B cell (primary cell): Measurements from ENCODE around the gene NCOA1. TPM values are rescaled to one million over a fixed set of nuclear protein-coding genes. Genes with fewer than 3 reads are reported as not detected.

Experiments used
- ATAC-seq: fragments of 200-7000 bp; cut with Tn5 transposase; one replicate; pipeline ENCODE4 v1.10.0; 2021; ENCODE audit warnings: low read depth, mild to moderate bottlenecking, moderate number of reproducible peaks, moderate library complexity
- CTCF ChIA-PET: fragments of 350-600 bp; sonication (Branson Sonifier 250); formaldehyde crosslinking; loops from one replicate; lab custom pipeline; 2021; ENCODE audit warnings: antibody characterized with exemption, inconsistent platforms; lab: Charles Lee
- POLR2A ChIA-PET: fragments of 350-600 bp; sonication (Branson Sonifier 250); formaldehyde crosslinking; loops from one replicate; lab custom pipeline; 2021; ENCODE audit warnings: antibody characterized with exemption; lab: Charles Lee
- DNase-seq: peaks from one replicate; pipeline ENCODE4 v3.0.0; 2013
- H2AFZ ChIP-seq: 2 replicates; pipeline ENCODE4 v1.6.1; 2012; ENCODE audit warnings: mild to moderate bottlenecking, low read depth, low read length; ENCODE audit not compliant: insufficient read depth, poor library complexity, severe bottlenecking
- H3K27ac ChIP-seq, 2 donors: 1 replicate in 1 of 2; 2 replicates in 1 of 2; pipeline ENCODE4 v1.5.1; 2012 to 2013; ENCODE audit warnings: low read length in 2 of 2, mild to moderate bottlenecking in 2 of 2, moderate library complexity in 1 of 2
- H3K27me3 ChIP-seq, 4 experiments: fragments of 200-600 bp in 1 of 4; sonication (generic) in 1 of 4; replicated peaks in 1 of 4; 1 replicate in 2 of 4; 2 replicates in 2 of 4; pipeline versions ENCODE4 v1.6.1 to v1.7.0; 2013 to 2016; ENCODE audit warnings: low read length in 3 of 4, mild to moderate bottlenecking in 2 of 4, mixed read lengths in 1 of 4, moderate library complexity in 1 of 4; ENCODE audit not compliant: insufficient read depth in 4 of 4, control insufficient read depth in 3 of 4; ENCODE audit errors: control extremely low read depth in 1 of 4
- H3K36me3 ChIP-seq, 2 experiments: replicated peaks in 1 of 2; 1 replicate in 1 of 2; 2 replicates in 1 of 2; pipeline versions ENCODE4 v1.6.1 to v1.7.1; 2013; ENCODE audit warnings: low read length in 1 of 2; ENCODE audit not compliant: insufficient read depth in 2 of 2, control insufficient read depth in 1 of 2; ENCODE audit errors: control extremely low read depth in 1 of 2, extremely low read depth in 1 of 2
- H3K4me1 ChIP-seq, 2 donors: fragments of 200-600 bp in 1 of 2; sonication (generic) in 1 of 2; 1 replicate in 1 of 2; 2 replicates in 1 of 2; pipeline versions ENCODE4 v1.5.1 to v1.6.1; 2013 to 2017; ENCODE audit warnings: low read length in 2 of 2; ENCODE audit not compliant: control insufficient read depth in 2 of 2, insufficient read depth in 2 of 2
- H3K4me2 ChIP-seq: replicated peaks from 2 replicates; pipeline ENCODE3; 2012; ENCODE audit warnings: mild to moderate bottlenecking, low read depth, low read length; ENCODE audit not compliant: poor library complexity, severe bottlenecking
- H3K4me3 ChIP-seq, 5 experiments: fragments of 200-600 bp in 1 of 5; sonication (generic) in 1 of 5; 1 replicate in 3 of 5; 2 replicates in 2 of 5; pipeline versions ENCODE4 v1.5.1 to v1.7.0; 2011 to 2016; ENCODE audit warnings: low read length in 4 of 5, mild to moderate bottlenecking in 4 of 5, low read depth in 2 of 5, control low read depth in 1 of 5, moderate library complexity in 1 of 5; ENCODE audit not compliant: insufficient read depth in 1 of 5; ENCODE audit errors: control extremely low read depth in 1 of 5, extremely low read depth in 1 of 5
- H3K79me2 ChIP-seq: fragments of 200-600 bp; sonication (generic); one replicate; pipeline ENCODE4 v1.6.0; 2016; ENCODE audit warnings: low read length; ENCODE audit not compliant: control insufficient read depth, insufficient read depth
- H3K9ac ChIP-seq: fragments of 200-600 bp; sonication (generic); 2 replicates; pipeline ENCODE4 v1.6.1; 2017; ENCODE audit warnings: mild to moderate bottlenecking, low read length, moderate library complexity
- H3K9me3 ChIP-seq, 3 donors: one replicate each; pipeline versions ENCODE4 v1.6.1 to v1.7.1; 2013; ENCODE audit warnings: low read length in 2 of 3; ENCODE audit not compliant: control insufficient read depth in 2 of 3, insufficient read depth in 1 of 3; ENCODE audit errors: control extremely low read depth in 1 of 3
- H4K20me1 ChIP-seq: 2 replicates; pipeline ENCODE4 v1.6.0; 2012; ENCODE audit warnings: mild to moderate bottlenecking, low read length; ENCODE audit not compliant: insufficient read depth, control insufficient read depth, poor library complexity, severe bottlenecking
- H3K27ac Mint-ChIP-seq: one replicate; pipeline ENCODE4 v1.8.0; 2021; ENCODE audit warnings: mixed read lengths
- H3K27me3 Mint-ChIP-seq: one replicate; pipeline ENCODE4 v1.8.0; 2021; ENCODE audit warnings: mixed read lengths
- H3K4me1 Mint-ChIP-seq: one replicate; pipeline ENCODE4 v1.8.0; 2021; ENCODE audit warnings: mixed read lengths
- H3K4me3 Mint-ChIP-seq: one replicate; pipeline ENCODE4 v1.8.0; 2021; ENCODE audit warnings: mixed read lengths
- H3K9me3 Mint-ChIP-seq: one replicate; pipeline ENCODE4 v1.8.0; 2022; ENCODE audit warnings: mixed read lengths; ENCODE audit not compliant: insufficient read depth
- CTCF ChIP-seq: fragments of 200-600 bp; IDR thresholded peaks from one replicate; pipeline ENCODE4 v1.8.0; 2022; ENCODE audit warnings: antibody characterized with exemption, mild to moderate bottlenecking
- EZH2 ChIP-seq: IDR thresholded peaks from 2 replicates; pipeline ENCODE4 v1.6.1; 2012; ENCODE audit warnings: borderline replicate concordance, low read depth, mild to moderate bottlenecking, moderate library complexity, low read length; ENCODE audit not compliant: insufficient read depth, poor library complexity, severe bottlenecking
- WGBS: methylation state at CpG from one replicate; pipeline ENCODE4 v1.1.5; 2013; ENCODE audit warnings: missing lambda C conversion rate; ENCODE audit not compliant: insufficient coverage; 5-methylcytosine and 5-hydroxymethylcytosine counted together
- intact Hi-C: fragments of 100-400 bp; cut with micrococcal nuclease; formaldehyde crosslinking; loops from one replicate; pipeline ENCODE4 v1.10.0; 2022
- polyA plus RNA-seq: library from polyadenylated mRNA; depleted of rRNA; stranded (reverse); fragments of >200 nt; gene quantifications from 2 replicates; pipeline ENCODE4 v1.2.3, GENCODE V29; 2012
- total RNA-seq, 2 donors: library from RNA; stranded (reverse); fragments of 120-200 nt in 1 of 2; gene quantifications; 1 replicate in 1 of 2; 2 replicates in 1 of 2; pipeline versions ENCODE4 v1.2.3 to v1.2.4, GENCODE V29; 2013 to 2022

Gene NCOA1
- total and polyA plus RNA-seq, 2 donors (not counting 1 experiment from before 2014, with no cell fraction given) = 11.6 to 49.1 TPM

- no peaks in the 10 kb centered on the region for H3K9me3 ChIP-seq
- no peak overlapping the region for H3K4me3 ChIP-seq
- ChIA-PET CTCF (no interaction called here), POLR2A (no interaction called here)
- WGBS = no CpG with 5 or more reads among the region's 4 CpGs
- Mint-ChIP-seq H3K27me3 (no peaks in the 10 kb centered on the region), H3K4me3 (no peak overlapping the region), H3K27ac (no peak overlapping the region), H3K4me1 (peaks cover 33% of the 10 kb centered on the region), H3K9me3 (no peaks in the 10 kb centered on the region)
- H3K36me3 ChIP-seq = no peaks in the 10 kb centered on the region
- H3K27ac ChIP-seq = no peak overlapping the region
- ATAC-seq (no peak), DNase-seq (no peak)
- H2AFZ ChIP-seq = no peak overlapping the region
- no peaks in the 10 kb centered on the region for H3K4me1 ChIP-seq
- intact Hi-C loops = no loop called here
- H3K4me2 ChIP-seq = no peak overlapping the region
- H3K27me3 ChIP-seq = no peaks in the 10 kb centered on the region
- H3K9ac ChIP-seq = no peak overlapping the region
- H4K20me1 ChIP-seq = peaks cover 26% of the 10 kb centered on the region
- TF ChIP-seq EZH2 (no peak), CTCF (no peak)
- H3K79me2 ChIP-seq = peaks cover 56% of the 10 kb centered on the region
Observed at GRCh38 chr2:24498121-24498520, 7.1 kb downstream of the NCOA1 start.

GRCh38 chr2:24501813-24502212, 10.8 kb downstream of the NCOA1 start:
- H3K4me3 Mint-ChIP-seq = no peak overlapping the region
- Histone ChIP-seq H3K27ac (no peak overlapping the region), H3K9me3 (no peaks in the 10 kb centered on the region), H3K9ac (no peak overlapping the region), H3K27me3 (no peaks in the 10 kb centered on the region), H3K79me2 (peaks cover 86% of the 10 kb centered on the region), H2AFZ (no peak overlapping the region), H3K4me1 (no peaks in the 10 kb centered on the region), H3K4me2 (no peak overlapping the region), H3K4me3 (no peak overlapping the region), H3K36me3 (no peaks in the 10 kb centered on the region), H4K20me1 (peaks cover 33% of the 10 kb centered on the region)
- POLR2A ChIA-PET = no interaction called here
- 100% methylated on average over 1 of the region's 2 CpGs for WGBS
- no peak for ATAC-seq
- CTCF ChIA-PET = interaction anchor here (0.6 kb wide), 2 partner anchors 8 to 111 kb away, joined by 3 to 4 read pairs; no protein-coding TSS in a partner anchor
- intact Hi-C loops = no loop called here
- no peak overlapping the region for H3K27ac Mint-ChIP-seq
- DNase-seq = no peak
- no peaks in the 10 kb centered on the region for H3K27me3 Mint-ChIP-seq
- no peaks in the 10 kb centered on the region for H3K9me3 Mint-ChIP-seq
- TF ChIP-seq EZH2 (no peak), CTCF (no peak)
- peaks cover 32% of the 10 kb centered on the region for H3K4me1 Mint-ChIP-seq
